GM19372 (cell line): ENCODE results near the gene MGAT4D.
"Not testable (repeated sequence)": the region's sequence is repeated elsewhere in the genome, so short reads cannot be mapped to it uniquely, and the experiment has no call there.

Source experiments
- ATAC-seq: cut with Tn5 transposase; IDR thresholded peaks from one replicate; pipeline ENCODE4 v1.9.1; 2021; ENCODE audit warnings: mild to moderate bottlenecking, low read depth, moderate library complexity; ENCODE audit not compliant: unreplicated experiment

Gene MGAT4D

DNA sequence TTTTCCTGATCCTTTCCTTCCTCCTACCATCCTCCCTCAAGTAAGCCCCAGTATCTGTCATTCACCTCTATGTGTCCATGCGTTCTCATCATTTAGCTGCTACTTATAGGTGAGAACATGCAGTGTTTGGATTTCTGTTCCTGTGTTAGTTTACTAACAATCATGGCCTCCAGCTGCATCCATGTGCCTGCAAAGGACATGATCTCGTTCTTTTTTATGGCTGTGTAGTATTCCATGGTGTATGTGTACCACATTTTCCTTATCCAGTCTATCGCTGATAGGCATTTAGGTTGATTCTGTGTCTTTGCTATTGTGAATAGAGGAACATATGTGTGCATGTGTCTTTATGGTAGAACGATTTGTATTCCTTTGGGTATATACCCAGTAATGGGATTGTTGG is 53.7 kb downstream of the MGAT4D start:
- not testable (repeated sequence) for ATAC-seq

- ATAC-seq = no peak
Observed at GRCh38 chr4:140439644-140440142, 58.4 kb downstream of the MGAT4D start.

DNA sequence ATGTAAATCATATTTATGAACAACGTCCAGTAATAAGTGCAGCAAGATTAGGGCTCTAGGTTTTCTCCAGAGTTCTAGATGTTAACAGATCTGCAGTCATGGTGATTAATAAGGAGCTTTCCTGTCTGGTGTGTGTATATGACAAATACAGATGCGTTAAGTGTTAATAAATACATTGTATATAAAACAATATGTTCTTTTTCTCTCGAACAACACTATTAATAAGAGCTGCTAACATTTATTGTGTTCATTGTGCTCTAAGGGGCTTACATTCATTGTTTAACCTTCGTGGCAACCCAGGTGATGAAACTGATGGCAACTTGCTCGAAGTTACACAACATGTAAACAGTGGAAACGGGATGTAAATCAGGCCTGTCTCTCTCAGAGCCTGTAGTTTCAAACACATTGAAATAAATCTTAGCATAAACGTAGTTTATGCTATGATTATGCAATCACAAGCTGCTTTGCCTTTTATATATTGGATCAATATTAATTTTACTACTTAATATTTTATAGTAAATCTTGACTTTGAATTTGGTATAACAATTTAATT is 70.1 kb downstream of the MGAT4D start:
- no peak for ATAC-seq

DNA sequence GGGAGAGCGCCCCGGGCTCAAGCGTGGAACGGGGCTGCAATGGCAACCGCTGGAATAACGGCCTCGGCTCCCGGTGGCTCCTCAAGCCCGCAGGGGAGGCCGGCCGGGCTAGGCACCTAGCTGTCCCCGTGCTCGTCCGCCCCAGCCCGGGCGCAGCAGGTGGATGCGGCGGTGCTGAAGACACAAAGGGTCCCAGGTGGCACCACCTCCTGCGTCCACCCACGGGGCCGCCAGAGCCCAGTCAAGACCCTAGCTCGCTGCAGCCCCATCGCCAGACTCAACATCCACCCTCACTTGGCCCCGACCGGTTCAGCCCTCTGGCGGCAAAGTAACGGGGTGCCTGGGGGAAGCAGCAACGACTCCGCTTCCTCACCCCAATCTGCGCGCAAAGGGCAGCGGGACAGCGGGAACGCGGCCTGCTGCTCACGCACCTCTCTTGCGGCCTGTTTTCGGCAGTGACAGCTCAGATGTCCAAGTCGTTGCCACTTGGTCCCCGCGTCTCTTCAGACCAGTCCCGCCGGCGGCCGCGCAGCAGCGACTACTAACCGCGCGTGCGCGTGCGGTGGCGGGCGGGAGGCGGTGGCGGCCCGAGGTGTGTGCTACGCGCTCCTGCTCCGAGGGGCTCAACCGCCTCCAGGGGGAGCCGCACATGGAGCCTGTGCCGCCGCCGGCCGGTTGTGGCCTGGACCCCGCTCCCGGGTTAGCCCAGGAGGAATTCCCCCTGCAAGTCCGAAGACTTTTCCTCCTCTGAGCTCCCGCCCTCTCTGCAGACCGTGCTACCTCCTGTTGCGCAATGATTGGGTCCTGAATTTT is 70.8 kb downstream of the MGAT4D start, which contains the start of gene CLGN:
Gene CLGN (minus strand): TSS at position 543 of the 813 bp plus-strand sequence. CDS start 14,570 bp downstream, outside the sequence.
- ATAC-seq = peak; percentile 85

DNA sequence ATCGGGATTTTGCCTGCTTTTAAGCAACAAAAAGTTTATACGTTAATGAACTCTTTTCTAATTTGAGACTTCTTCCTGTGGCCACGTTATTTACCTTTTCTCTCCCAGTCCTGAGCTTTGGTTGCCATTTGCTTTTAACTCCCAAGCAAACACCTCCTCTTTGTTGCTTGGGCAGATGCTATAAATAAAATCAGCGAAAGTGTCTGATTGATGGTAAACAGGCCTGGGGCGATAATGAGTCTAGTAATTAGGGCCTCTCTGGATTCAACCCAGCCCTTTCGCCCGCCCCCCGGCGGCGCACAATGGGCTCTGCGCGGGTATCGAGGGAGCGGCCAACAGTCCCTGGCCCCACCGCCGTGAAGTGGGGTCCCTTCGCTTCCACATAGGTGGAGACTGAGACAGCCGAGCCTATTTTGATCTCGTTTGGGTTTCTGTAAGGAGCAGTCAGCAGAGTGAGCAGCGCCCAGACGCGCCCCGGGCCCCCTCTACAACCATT is 71.4 kb downstream of the MGAT4D start:
- ATAC-seq = peak; percentile 23

GRCh38 chr4:140423106-140423505 is 75.0 kb downstream of the MGAT4D start:
- no peak for ATAC-seq

DNA sequence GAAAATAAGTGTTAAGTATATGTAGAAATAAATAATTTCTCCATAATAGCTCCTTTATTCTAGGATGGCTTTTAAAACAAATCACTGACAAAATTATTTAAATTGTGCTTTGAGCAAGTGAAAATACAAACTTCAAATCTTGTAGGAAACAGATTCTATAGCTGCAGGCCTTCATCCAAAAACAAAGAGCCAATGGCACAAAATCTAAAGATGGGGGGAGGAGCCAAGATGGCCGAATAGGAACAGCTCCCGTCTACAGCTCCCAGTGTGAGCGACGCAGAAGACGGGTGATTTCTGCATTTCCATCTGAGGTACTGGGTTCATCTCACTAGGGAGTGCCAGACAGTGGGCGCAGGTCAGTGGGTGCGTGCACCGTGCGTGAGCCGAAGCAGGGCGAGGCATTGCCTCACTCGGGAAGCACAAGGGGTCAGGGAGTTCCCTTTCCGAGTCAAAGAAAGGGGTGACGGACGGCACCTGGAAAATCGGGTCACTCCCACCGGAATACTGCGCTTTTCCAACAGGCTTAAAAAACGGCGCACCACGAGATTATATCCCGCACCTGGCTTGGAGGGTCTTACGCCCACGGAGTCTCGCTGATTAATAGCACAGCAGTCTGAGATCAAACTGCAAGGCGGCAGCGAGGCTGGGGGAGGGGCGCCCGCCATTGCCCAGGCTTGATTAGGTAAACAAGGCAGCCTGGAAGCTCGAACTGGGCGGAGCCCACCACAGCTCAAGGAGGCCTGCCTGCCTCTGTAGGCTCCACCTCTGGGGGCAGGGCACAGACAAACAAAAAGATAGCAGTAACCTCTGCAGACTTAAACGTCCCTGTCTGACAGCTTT is 84.7 kb downstream of the MGAT4D start:
- ATAC-seq = not testable (repeated sequence)

- ATAC-seq = no peak
Observed at GRCh38 chr4:140408974-140409373, 89.1 kb downstream of the MGAT4D start.

- no peak for ATAC-seq
Observed at GRCh38 chr4:140406292-140406691, 91.8 kb downstream of the MGAT4D start.

- no peak for ATAC-seq
Observed at GRCh38 chr4:140400111-140400510, 98.0 kb downstream of the MGAT4D start.

DNA sequence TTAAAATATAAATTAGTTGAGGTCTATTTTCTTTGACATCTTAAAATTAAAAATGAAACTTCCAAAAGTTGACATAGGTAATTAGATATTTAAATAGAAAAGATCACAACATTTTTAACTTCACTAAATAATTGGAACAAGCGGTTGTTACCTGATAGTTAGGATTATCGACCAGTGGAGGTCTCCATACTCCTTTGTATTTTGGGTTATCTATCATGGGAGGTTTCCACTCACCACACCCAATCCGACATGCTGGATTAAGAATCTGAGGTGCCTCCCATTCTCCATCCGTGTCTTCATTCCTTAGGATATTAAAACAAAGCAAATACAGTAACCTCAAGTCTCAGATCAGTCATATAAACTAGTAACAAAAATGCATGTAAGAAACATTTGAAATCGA is 102.4 kb downstream of the MGAT4D start:
- no peak for ATAC-seq
